Measurements from ENCODE around the gene RALGAPA1. TPM values are rescaled to one million over a fixed set of nuclear protein-coding genes. Genes with fewer than 3 reads are reported as not detected.
"Not testable (repeated sequence)": the region's sequence is repeated elsewhere in the genome, so short reads cannot be mapped to it uniquely, and the experiment has no call there.

RALGAPA1 gene
- total RNA-seq, 1 experiment from 2014 or later, result 28.2 TPM

GRCh38 chr14:35740215-35740614 lies 68.9 kb downstream of the RALGAPA1 start:
- intact Hi-C loops (cut with micrococcal nuclease; ENCODE audit: unreplicated experiment), result no loop called here
- no peak overlapping the region for H3K27ac Mint-ChIP-seq (ENCODE audit: unreplicated experiment)
- no peak for DNase-seq
- H3K27me3 Mint-ChIP-seq (ENCODE audit: unreplicated experiment), result no peaks in the 10 kb centered on the region
- no TSS peak for BruUV-seq (replicated peaks)
- no peak overlapping the region for H3K4me3 Mint-ChIP-seq (ENCODE audit: low read depth, unreplicated experiment)
- TF ChIP-seq CTCF (IDR thresholded peaks at IDR 0.05; ENCODE audit: unreplicated experiment), result no peak
- no peaks in the 10 kb centered on the region for H3K9me3 Mint-ChIP-seq (ENCODE audit: low read depth, unreplicated experiment)
- CTCF ChIA-PET, result no interaction called here
- H3K4me1 Mint-ChIP-seq (ENCODE audit: low read depth, unreplicated experiment), result no peaks in the 10 kb centered on the region
- no peaks in the 10 kb centered on the region for H3K36me3 Mint-ChIP-seq (ENCODE audit: insufficient read depth, unreplicated experiment)

DNA sequence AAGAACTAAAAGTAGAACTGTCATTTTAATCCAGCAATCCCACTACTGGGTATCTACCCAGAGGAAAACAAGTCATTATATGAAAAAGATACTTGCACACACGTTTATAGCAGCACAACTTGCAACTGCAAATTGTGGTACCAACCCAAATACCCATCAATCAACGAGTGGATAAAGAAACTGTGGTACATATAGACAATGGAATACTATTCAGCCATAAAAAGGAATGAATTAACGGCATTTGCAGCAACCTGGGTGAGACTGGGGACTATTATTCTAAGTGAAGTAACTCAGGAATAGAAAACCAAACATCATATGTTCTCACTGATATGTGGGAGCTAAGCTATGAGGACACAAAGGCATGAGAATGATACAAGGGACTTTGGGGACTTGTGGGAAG lies 73.9 kb downstream of the RALGAPA1 start:
- H3K27ac Mint-ChIP-seq (ENCODE audit: unreplicated experiment); DNase-seq; H3K36me3 Mint-ChIP-seq (ENCODE audit: insufficient read depth, unreplicated experiment); H3K27me3 Mint-ChIP-seq (ENCODE audit: unreplicated experiment); CTCF ChIA-PET; BruUV-seq (replicated peaks); H3K4me1 Mint-ChIP-seq (ENCODE audit: low read depth, unreplicated experiment); H3K9me3 Mint-ChIP-seq (ENCODE audit: low read depth, unreplicated experiment); H3K4me3 Mint-ChIP-seq (ENCODE audit: low read depth, unreplicated experiment); intact Hi-C loops (cut with micrococcal nuclease; ENCODE audit: unreplicated experiment): not testable (repeated sequence)

DNA sequence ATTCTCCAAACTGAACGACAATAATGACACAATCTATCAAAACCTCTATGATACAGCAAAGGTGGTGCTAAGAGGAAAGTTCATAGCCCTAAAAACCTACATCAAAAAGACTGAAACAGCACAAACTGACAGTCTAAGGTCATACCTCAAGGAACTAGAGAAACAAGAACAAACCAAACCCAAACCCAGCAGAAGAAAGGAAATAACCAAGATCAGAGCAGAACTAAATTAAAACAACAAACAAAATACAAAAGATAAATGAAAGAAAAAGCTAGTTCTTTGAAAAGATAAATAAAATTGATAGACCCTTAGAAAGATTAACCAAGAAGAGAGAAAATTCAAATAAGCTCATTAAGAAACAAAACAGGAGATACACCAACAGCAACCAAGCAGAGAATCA lies 75.6 kb downstream of the RALGAPA1 start:
- H3K4me3 Mint-ChIP-seq (ENCODE audit: low read depth, unreplicated experiment); BruUV-seq (replicated peaks); intact Hi-C loops (cut with micrococcal nuclease; ENCODE audit: unreplicated experiment): not testable (repeated sequence)

GRCh38 chr14:35730871-35731270 lies 78.2 kb downstream of the RALGAPA1 start:
- H3K4me3 Mint-ChIP-seq (ENCODE audit: low read depth, unreplicated experiment), result no peak overlapping the region
- no peak for DNase-seq
- H3K9me3 Mint-ChIP-seq (ENCODE audit: low read depth, unreplicated experiment), result no peaks in the 10 kb centered on the region
- CTCF ChIA-PET, result no interaction called here
- intact Hi-C loops (cut with micrococcal nuclease; ENCODE audit: unreplicated experiment), result no loop called here
- H3K36me3 Mint-ChIP-seq (ENCODE audit: insufficient read depth, unreplicated experiment), result no peaks in the 10 kb centered on the region
- no peaks in the 10 kb centered on the region for H3K27me3 Mint-ChIP-seq (ENCODE audit: unreplicated experiment)
- H3K4me1 Mint-ChIP-seq (ENCODE audit: low read depth, unreplicated experiment), result peaks cover 8% of the 10 kb centered on the region
- no TSS peak for BruUV-seq (replicated peaks)
- H3K27ac Mint-ChIP-seq (ENCODE audit: unreplicated experiment), result no peak overlapping the region
- TF ChIP-seq CTCF (IDR thresholded peaks at IDR 0.05; ENCODE audit: unreplicated experiment), result no peak

More for the DNA sequence above, 75.6 kb downstream of the RALGAPA1 start:
- H3K27ac Mint-ChIP-seq (ENCODE audit: unreplicated experiment); H3K27me3 Mint-ChIP-seq (ENCODE audit: unreplicated experiment); H3K4me1 Mint-ChIP-seq (ENCODE audit: low read depth, unreplicated experiment); H3K9me3 Mint-ChIP-seq (ENCODE audit: low read depth, unreplicated experiment); DNase-seq; H3K36me3 Mint-ChIP-seq (ENCODE audit: insufficient read depth, unreplicated experiment); CTCF ChIA-PET: not testable (repeated sequence)

DNA sequence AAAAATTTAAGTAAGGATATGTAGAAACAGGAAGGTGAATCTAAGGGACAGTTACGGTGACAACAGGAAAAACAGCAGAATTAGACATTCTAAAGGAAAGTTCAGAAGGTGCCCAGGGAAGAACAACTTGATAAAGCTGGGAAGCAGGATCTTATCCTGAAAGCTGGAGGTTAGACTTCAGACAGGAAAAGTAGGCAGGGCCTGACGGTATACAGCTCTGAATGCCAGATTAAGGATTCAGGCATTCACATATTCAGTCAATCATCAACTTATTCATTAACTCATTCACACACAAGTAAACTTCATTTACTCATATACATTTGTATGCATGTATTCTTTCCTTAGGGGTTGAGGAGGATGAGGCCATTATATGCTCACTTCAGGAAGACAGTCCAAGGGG lies 81.3 kb downstream of the RALGAPA1 start:
- no peak for DNase-seq
- CTCF ChIA-PET, result interaction anchor here (0.7 to 1.4 kb wide), 2 partner anchors 31 to 64 kb away, joined by 3 read pairs; no protein-coding TSS in a partner anchor
- no TSS peak for BruUV-seq (replicated peaks)
- Mint-ChIP-seq H3K9me3 (ENCODE audit: low read depth, unreplicated experiment) (no peaks in the 10 kb centered on the region), H3K36me3 (ENCODE audit: insufficient read depth, unreplicated experiment) (no peaks in the 10 kb centered on the region), H3K4me1 (ENCODE audit: low read depth, unreplicated experiment) (peaks cover 8% of the 10 kb centered on the region), H3K27me3 (ENCODE audit: unreplicated experiment) (no peaks in the 10 kb centered on the region), H3K27ac (ENCODE audit: unreplicated experiment) (no peak overlapping the region), H3K4me3 (ENCODE audit: low read depth, unreplicated experiment) (no peak overlapping the region)
- TF ChIP-seq CTCF (IDR thresholded peaks at IDR 0.05; ENCODE audit: unreplicated experiment), result no peak
- intact Hi-C loops (cut with micrococcal nuclease; ENCODE audit: unreplicated experiment), result no loop called here
